Panc1 (cell line): Measurements from ENCODE around the gene IL10. TPM values are rescaled to one million over a fixed set of nuclear protein-coding genes. Genes with fewer than 3 reads are reported as not detected.

Experiments used
- ATAC-seq: fragments of 200-7000 bp; cut with Tn5 transposase; 2 replicates; pipeline ENCODE4 v1.9.1; 2020; ENCODE audit warnings: mild to moderate bottlenecking, moderate library complexity
- BruUV-seq: library from RNA; stranded (reverse); fragments of 400-500 nt; replicated peaks from 2 replicates; lab custom pipeline; 2021; lab: Mats Ljungman, UMichigan
- CTCF ChIA-PET: fragments of 300-600 bp; sonication (Branson Sonifier 250); formaldehyde crosslinking; loops from one replicate; lab custom pipeline; 2022; ENCODE audit warnings: antibody characterized with exemption; lab: Charles Lee
- POLR2A ChIA-PET: fragments of 300-600 bp; sonication (Branson Sonifier 250); formaldehyde crosslinking; loops from one replicate; lab custom pipeline; 2022; ENCODE audit warnings: antibody characterized with exemption; lab: Charles Lee
- DNase-seq: peaks from one replicate; pipeline ENCODE4 v3.0.0-alpha.2; 2010; ENCODE audit warnings: low read depth, low spot score
- H3K27ac ChIP-seq: 2 replicates; pipeline ENCODE4 v1.5.1; 2011; ENCODE audit warnings: mild to moderate bottlenecking, low read length, inconsistent platforms
- H3K27me3 ChIP-seq: fragments of 200-500 bp; sonication (Bioruptor generic); 2 replicates; pipeline ENCODE4 v1.6.0; 2014; ENCODE audit warnings: low read length, inconsistent platforms; ENCODE audit not compliant: control insufficient read depth, insufficient read depth
- H3K36me3 ChIP-seq: fragments of 200-500 bp; sonication (Bioruptor generic); 2 replicates; pipeline ENCODE4 v1.5.1; 2014; ENCODE audit warnings: inconsistent platforms, mild to moderate bottlenecking, low read length, moderate library complexity; ENCODE audit not compliant: control insufficient read depth, insufficient read depth
- H3K4me1 ChIP-seq: 2 replicates; pipeline ENCODE4 v1.5.1; 2011; ENCODE audit warnings: inconsistent platforms, mild to moderate bottlenecking, low read length, moderate library complexity; ENCODE audit not compliant: control insufficient read depth, insufficient read depth
- H3K4me3 ChIP-seq, 2 experiments: 2 replicates each; pipeline ENCODE4 v1.5.1; 2011 to 2012; ENCODE audit warnings: low read depth in 2 of 2, low read length in 2 of 2, mild to moderate bottlenecking in 2 of 2, inconsistent platforms in 1 of 2, moderate library complexity in 1 of 2
- H3K9me3 ChIP-seq: fragments of 200-500 bp; sonication (Bioruptor generic); 2 replicates; pipeline ENCODE4 v1.5.1; 2014; ENCODE audit warnings: low read depth, mild to moderate bottlenecking, inconsistent platforms, low read length, moderate library complexity; ENCODE audit not compliant: control insufficient read depth, insufficient read depth
- POLR2AphosphoS5 ChIP-seq: IDR thresholded peaks from 2 replicates; pipeline ENCODE4 v1.6.1; 2012; ENCODE audit warnings: mild to moderate bottlenecking, low read depth, low read length, moderate library complexity
- REST ChIP-seq, 2 experiments: IDR thresholded peaks; 2 replicates each; pipeline ENCODE4 v1.6.1; 2011 to 2012; ENCODE audit warnings: low read depth in 2 of 2, control low read depth in 1 of 2, low read length in 1 of 2, mild to moderate bottlenecking in 1 of 2, moderate library complexity in 1 of 2; ENCODE audit not compliant: insufficient read depth in 1 of 2
- SIN3A ChIP-seq: IDR thresholded peaks from 2 replicates; pipeline ENCODE4 v1.6.1; 2012; ENCODE audit warnings: low read depth, mild to moderate bottlenecking, low read length, moderate library complexity, borderline replicate concordance; ENCODE audit not compliant: insufficient read depth
- TCF7L2 ChIP-seq: IDR thresholded peaks from 2 replicates; pipeline ENCODE4 v1.6.1; 2011; ENCODE audit warnings: mild to moderate bottlenecking, low read depth, low read length, inconsistent platforms
- in situ Hi-C: cut with HindIII; loops from 2 replicates; pipeline ENCODE4 v1.10.0; 2016; ENCODE audit warnings: low sequenced_read_pairs, low pct_unique_long_range_greater_than_20kb
- intact Hi-C: fragments of 100-400 bp; cut with micrococcal nuclease; formaldehyde crosslinking; loops from one replicate; pipeline ENCODE4 v1.10.0; 2022; ENCODE audit not compliant: unreplicated experiment
- total RNA-seq: library from RNA; stranded (reverse); gene quantifications from one replicate; pipeline ENCODE4 v1.2.1, GENCODE V29; 2021; ENCODE audit not compliant: unreplicated experiment
- TF ChIP-seq, protein P1 (sequence below): fragments of 450-650 bp; IDR thresholded peaks from 2 replicates; pipeline ENCODE4 v1.5.1; 2017; ENCODE audit warnings: mild to moderate bottlenecking

The IL10 gene
- total RNA-seq, 1 experiment from 2014 or later = not detected

DNA sequence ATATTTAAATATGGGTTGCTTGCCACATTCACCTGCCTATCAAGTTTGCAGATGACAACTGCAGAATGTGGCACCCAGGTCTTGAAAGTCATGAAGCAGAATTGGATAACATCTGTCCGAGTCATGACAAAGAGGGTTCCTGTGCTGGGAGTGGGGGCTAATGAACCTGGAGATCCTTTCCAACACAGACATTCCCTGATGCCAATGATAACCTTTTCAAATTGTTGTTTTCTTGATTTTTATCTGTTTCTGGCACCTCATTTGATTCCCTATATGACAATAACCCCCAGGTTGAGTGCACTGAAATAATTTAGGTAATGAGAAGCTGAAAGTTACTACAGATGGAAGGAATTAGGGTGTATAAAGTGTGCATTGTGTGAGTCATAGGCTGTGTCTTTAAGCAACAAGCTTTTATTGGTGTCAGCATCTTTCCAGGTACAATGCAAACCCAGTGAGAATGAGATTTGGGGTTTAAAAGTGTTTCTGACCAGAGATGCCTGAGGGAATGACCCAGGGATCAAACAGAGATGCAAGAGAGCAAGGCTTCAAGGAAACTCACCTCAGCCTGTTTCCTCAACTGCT lies 32.0 kb upstream of the IL10 start:
- H3K4me1 ChIP-seq = no peaks in the 10 kb centered on the region
- peaks cover 10% of the 10 kb centered on the region for H3K27me3 ChIP-seq
- ChIA-PET POLR2A (no interaction called here), CTCF (no interaction called here)
- no peak overlapping the region for H3K4me3 ChIP-seq
- H3K27ac ChIP-seq = no peak overlapping the region
- DNase-seq = no peak
- BruUV-seq = no TSS peak
- no peak for ATAC-seq
- TF ChIP-seq, protein P1, sequence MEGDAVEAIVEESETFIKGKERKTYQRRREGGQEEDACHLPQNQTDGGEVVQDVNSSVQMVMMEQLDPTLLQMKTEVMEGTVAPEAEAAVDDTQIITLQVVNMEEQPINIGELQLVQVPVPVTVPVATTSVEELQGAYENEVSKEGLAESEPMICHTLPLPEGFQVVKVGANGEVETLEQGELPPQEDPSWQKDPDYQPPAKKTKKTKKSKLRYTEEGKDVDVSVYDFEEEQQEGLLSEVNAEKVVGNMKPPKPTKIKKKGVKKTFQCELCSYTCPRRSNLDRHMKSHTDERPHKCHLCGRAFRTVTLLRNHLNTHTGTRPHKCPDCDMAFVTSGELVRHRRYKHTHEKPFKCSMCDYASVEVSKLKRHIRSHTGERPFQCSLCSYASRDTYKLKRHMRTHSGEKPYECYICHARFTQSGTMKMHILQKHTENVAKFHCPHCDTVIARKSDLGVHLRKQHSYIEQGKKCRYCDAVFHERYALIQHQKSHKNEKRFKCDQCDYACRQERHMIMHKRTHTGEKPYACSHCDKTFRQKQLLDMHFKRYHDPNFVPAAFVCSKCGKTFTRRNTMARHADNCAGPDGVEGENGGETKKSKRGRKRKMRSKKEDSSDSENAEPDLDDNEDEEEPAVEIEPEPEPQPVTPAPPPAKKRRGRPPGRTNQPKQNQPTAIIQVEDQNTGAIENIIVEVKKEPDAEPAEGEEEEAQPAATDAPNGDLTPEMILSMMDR = no peak
- no peak for TF ChIP-seq REST (IDR thresholded peaks at IDR 0.05; ENCODE audit: insufficient read depth in 1 of 2, low read depth in 2 of 2, low read length in 1 of 2)
- no peak for TF ChIP-seq POLR2AphosphoS5
- no peak for TF ChIP-seq TCF7L2
- TF ChIP-seq SIN3A = no peak
- intact Hi-C loops = no loop called here
- in situ Hi-C loops = no loop called here
- H3K36me3 ChIP-seq = no peaks in the 10 kb centered on the region
- no peaks in the 10 kb centered on the region for H3K9me3 ChIP-seq

- no TSS peak for BruUV-seq
- ATAC-seq (no peak), DNase-seq (no peak)
- TF ChIP-seq POLR2AphosphoS5 = no peak
- TF ChIP-seq SIN3A = no peak
- TF ChIP-seq, protein P1 = no peak
- no peak for TF ChIP-seq TCF7L2
- TF ChIP-seq REST (IDR thresholded peaks at IDR 0.05; ENCODE audit: insufficient read depth in 1 of 2, low read depth in 2 of 2, low read length in 1 of 2) = no peak
- POLR2A ChIA-PET = interaction anchor here (0.6 kb wide), 1 partner anchor 1105 kb away, joined by 8 read pairs; no protein-coding TSS in a partner anchor
- intact Hi-C loops (no loop called here), in situ Hi-C loops (no loop called here)
- CTCF ChIA-PET = no interaction called here
- Histone ChIP-seq H3K4me3 (no peak overlapping the region), H3K36me3 (no peaks in the 10 kb centered on the region), H3K27ac (no peak overlapping the region), H3K27me3 (peaks cover 10% of the 10 kb centered on the region), H3K4me1 (no peaks in the 10 kb centered on the region), H3K9me3 (no peaks in the 10 kb centered on the region)
Measured at GRCh38 chr1:206803221-206803730, 31.0 kb upstream of the IL10 start.
